Activated naive CD8-positive, alpha-beta T cell (primary cell): Measurements from ENCODE around the gene APOBEC3C.

Experiments
- H3K27ac Mint-ChIP-seq: one replicate; pipeline ENCODE4 v1.8.0; 2021; ENCODE audit warnings: mixed read lengths
- H3K27me3 Mint-ChIP-seq: one replicate; pipeline ENCODE4 v1.8.0; 2021; ENCODE audit warnings: mixed read lengths
- H3K36me3 Mint-ChIP-seq: one replicate; pipeline ENCODE4 v1.8.0; 2021; ENCODE audit warnings: mixed read lengths
- H3K4me1 Mint-ChIP-seq: one replicate; pipeline ENCODE4 v1.8.0; 2021; ENCODE audit warnings: low read depth, mixed read lengths
- H3K4me3 Mint-ChIP-seq: one replicate; pipeline ENCODE4 v1.8.0; 2021; ENCODE audit warnings: mild to moderate bottlenecking, mixed read lengths
- H3K9me3 Mint-ChIP-seq: one replicate; pipeline ENCODE4 v1.8.0; 2021; ENCODE audit warnings: low read depth, mixed read lengths

Gene APOBEC3C

GRCh38 chr22:39013942-39014722 is at the start of gene APOBEC3C:
APOBEC3C (plus strand) TSS chr22:39014257; CDS start chr22:39014363, 106 bp downstream.
- H3K27ac Mint-ChIP-seq: peak within 1 kb of the TSS; percentile 98
- H3K36me3 Mint-ChIP-seq: no peaks in the 10 kb centered on the region
- H3K4me3 Mint-ChIP-seq: peak within 1 kb of the TSS; percentile 95
- H3K9me3 Mint-ChIP-seq: no peaks in the 10 kb centered on the region
- H3K27me3 Mint-ChIP-seq: no peaks in the 10 kb centered on the region
- H3K4me1 Mint-ChIP-seq: peaks cover 31% of the 10 kb centered on the region

GRCh38 chr22:38964306-38964705 is 49.8 kb upstream of the APOBEC3C start:
- Mint-ChIP-seq H3K27ac (no peak overlapping the region), H3K4me1 (peaks cover 2% of the 10 kb centered on the region), H3K4me3 (no peak overlapping the region), H3K9me3 (no peaks in the 10 kb centered on the region), H3K36me3 (no peaks in the 10 kb centered on the region), H3K27me3 (no peaks in the 10 kb centered on the region)

GRCh38 chr22:38964989-38965388 is 49.1 kb upstream of the APOBEC3C start:
- Mint-ChIP-seq H3K4me1 (no peaks in the 10 kb centered on the region), H3K27ac (peak overlapping the region; percentile 10), H3K36me3 (no peaks in the 10 kb centered on the region), H3K9me3 (no peaks in the 10 kb centered on the region), H3K27me3 (no peaks in the 10 kb centered on the region), H3K4me3 (no peak overlapping the region)

DNA sequence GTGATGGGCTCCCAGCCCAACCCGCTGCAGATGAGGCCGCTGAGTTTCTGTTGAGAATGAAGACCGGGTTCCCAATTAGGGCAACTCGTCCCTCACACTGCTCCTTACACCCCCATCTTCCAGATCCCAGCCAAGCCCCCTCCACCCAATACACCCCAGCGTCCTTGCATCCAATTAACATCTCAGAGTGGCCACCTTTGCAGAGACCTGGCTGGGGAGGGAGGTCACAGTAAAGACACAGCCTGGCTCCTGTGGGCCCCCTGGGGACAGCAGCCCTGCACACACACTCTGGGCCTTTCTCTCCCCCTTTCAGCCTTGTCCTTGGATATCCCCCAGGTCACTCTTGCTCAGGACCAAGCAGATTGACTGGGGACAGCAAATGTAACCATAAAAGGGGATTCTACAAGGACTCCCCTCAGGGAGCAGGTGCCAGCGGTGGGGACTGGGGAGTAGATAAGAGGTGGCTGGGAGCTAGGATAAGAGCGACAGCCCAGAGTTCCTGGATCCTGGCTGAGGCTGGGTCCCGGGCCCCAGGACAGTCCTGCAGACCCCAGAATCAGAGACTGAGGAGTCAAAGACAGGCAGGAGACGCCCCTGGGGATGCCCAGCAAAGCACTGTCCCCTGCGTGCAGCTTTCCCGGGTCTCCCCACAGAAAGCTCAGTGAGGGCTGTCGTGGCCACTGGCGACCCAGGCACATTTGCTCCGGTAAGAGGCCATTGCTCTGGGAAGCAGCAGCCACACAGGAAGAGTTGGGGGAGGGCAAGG is 48.3 kb upstream of the APOBEC3C start:
- Mint-ChIP-seq H3K4me1 (no peaks in the 10 kb centered on the region), H3K27me3 (peaks cover 4% of the 10 kb centered on the region), H3K27ac (no peak overlapping the region), H3K36me3 (no peaks in the 10 kb centered on the region), H3K4me3 (no peak overlapping the region), H3K9me3 (no peaks in the 10 kb centered on the region)

GRCh38 chr22:38966380-38966702 is 47.7 kb upstream of the APOBEC3C start:
- no peaks in the 10 kb centered on the region for H3K4me1 Mint-ChIP-seq
- peaks cover 4% of the 10 kb centered on the region for H3K27me3 Mint-ChIP-seq

GRCh38 chr22:38966942-38967341 is 47.1 kb upstream of the APOBEC3C start:
- H3K4me3 Mint-ChIP-seq: no peak overlapping the region
- H3K36me3 Mint-ChIP-seq: no peaks in the 10 kb centered on the region
- H3K27me3 Mint-ChIP-seq: peaks cover 8% of the 10 kb centered on the region
- H3K9me3 Mint-ChIP-seq: no peaks in the 10 kb centered on the region
- H3K27ac Mint-ChIP-seq: no peak overlapping the region
- no peaks in the 10 kb centered on the region for H3K4me1 Mint-ChIP-seq

More at GRCh38 chr22:38966380-38966702, 47.7 kb upstream of the APOBEC3C start:
- Mint-ChIP-seq H3K36me3 (no peaks in the 10 kb centered on the region), H3K9me3 (no peaks in the 10 kb centered on the region), H3K27ac (no peak overlapping the region), H3K4me3 (no peak overlapping the region)

DNA sequence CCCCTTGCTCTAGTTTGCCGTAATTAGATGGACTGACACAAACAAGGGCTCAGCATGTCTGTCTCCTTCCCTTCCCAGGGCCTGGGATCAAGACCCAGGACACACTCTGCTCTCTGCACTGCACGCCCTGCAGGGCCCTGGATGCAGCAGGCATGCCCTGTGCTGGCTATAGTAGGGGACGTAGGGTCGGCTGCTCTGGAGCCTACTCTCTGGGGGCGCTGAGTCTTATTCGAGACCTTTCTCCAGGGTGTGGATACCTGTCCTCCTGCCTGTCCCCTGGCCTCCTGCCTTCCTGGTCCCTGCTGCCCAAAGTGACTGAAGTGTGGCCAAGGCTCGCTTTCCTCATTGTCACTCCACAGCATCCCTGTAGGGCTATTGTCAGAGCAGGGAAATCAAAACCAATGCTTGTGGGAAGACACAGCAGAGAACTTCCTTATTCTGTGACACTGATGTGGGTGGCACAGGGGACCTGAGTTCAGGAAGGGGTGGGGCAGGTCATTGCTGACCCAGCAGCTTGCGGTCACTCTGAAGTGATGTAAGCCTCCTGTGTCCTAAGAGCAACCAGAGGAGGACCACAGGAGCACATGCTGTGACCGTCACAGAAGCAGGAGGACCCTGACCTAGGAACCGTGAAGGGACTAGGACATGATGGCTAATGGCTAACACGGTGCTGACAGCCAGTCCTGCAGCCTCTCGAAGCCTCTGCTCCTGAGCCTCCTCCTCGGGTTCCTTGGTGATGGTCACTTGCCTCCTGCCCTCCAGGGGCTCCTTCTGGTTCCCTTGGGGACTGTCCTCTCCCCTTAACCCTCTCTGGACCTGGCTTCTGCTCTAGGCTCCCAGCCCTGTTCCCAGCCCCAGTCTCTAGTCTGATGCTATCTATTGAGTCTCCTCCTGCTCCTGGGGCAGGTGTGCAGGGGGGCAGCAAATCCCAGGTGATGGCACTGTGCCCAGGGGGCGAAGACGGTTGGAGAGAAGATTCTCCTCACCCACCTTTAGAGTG is 46.3 kb upstream of the APOBEC3C start:
- Mint-ChIP-seq H3K4me3 (no peak overlapping the region), H3K27ac (no peak overlapping the region), H3K4me1 (no peaks in the 10 kb centered on the region), H3K27me3 (peaks cover 9% of the 10 kb centered on the region), H3K36me3 (no peaks in the 10 kb centered on the region), H3K9me3 (no peaks in the 10 kb centered on the region)

- no peaks in the 10 kb centered on the region for H3K4me1 Mint-ChIP-seq
- no peak overlapping the region for H3K4me3 Mint-ChIP-seq
- peaks cover 9% of the 10 kb centered on the region for H3K27me3 Mint-ChIP-seq
- no peaks in the 10 kb centered on the region for H3K36me3 Mint-ChIP-seq
- H3K9me3 Mint-ChIP-seq: no peaks in the 10 kb centered on the region
- H3K27ac Mint-ChIP-seq: no peak overlapping the region
Observed at GRCh38 chr22:38968801-38969200, 45.3 kb upstream of the APOBEC3C start.

DNA sequence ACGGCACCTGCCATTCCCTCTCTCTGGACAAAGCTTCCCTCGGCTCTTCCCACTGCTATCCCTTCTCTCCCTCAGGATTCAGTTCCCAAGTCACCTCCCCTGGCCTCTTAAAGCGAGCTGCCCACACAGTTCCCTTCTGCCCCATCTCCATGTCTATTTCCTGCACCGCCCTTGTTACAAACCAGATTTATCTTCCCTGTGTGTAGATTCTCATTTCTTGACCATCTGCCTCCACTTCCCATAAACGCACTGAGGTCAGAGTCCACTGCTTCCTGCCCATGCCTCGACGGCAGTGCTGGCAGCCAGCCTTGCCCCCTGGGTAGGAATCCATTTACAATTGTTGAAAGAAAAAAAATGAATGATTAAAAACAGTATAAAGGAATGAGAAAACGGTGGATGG is 43.5 kb upstream of the APOBEC3C start:
- Mint-ChIP-seq H3K4me3 (no peak overlapping the region), H3K36me3 (no peaks in the 10 kb centered on the region), H3K9me3 (no peaks in the 10 kb centered on the region), H3K27ac (peak overlapping the region; percentile 13), H3K27me3 (peaks cover 9% of the 10 kb centered on the region), H3K4me1 (no peaks in the 10 kb centered on the region)

DNA sequence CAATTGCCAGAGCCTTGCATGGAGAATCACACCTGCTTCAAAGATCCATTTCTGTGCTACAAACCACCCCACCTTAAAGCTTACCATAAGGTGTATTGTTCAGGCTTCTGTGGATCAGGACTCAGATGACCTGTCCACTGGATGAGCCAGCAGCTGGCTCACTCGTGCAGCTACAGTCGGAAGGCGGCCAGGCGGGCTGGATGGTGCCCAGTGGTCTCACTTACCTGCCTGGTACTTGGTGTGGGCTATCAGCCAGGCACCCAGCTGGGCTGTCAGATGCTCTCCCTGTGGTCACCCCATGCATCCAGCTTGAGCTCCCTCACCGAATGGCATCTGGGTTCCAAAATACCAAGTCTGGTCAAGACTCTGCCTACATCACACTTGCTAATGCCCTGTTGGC is 42.9 kb upstream of the APOBEC3C start:
- no peaks in the 10 kb centered on the region for H3K9me3 Mint-ChIP-seq
- H3K27me3 Mint-ChIP-seq: peaks cover 9% of the 10 kb centered on the region
- H3K4me1 Mint-ChIP-seq: no peaks in the 10 kb centered on the region
- no peak overlapping the region for H3K4me3 Mint-ChIP-seq
- no peak overlapping the region for H3K27ac Mint-ChIP-seq
- H3K36me3 Mint-ChIP-seq: no peaks in the 10 kb centered on the region

- Mint-ChIP-seq H3K27ac (no peak overlapping the region), H3K9me3 (no peaks in the 10 kb centered on the region), H3K27me3 (peaks cover 9% of the 10 kb centered on the region), H3K36me3 (no peaks in the 10 kb centered on the region), H3K4me3 (no peak overlapping the region), H3K4me1 (no peaks in the 10 kb centered on the region)
Observed at GRCh38 chr22:38971791-38972190, 42.3 kb upstream of the APOBEC3C start.

GRCh38 chr22:38972558-38972957 is 41.5 kb upstream of the APOBEC3C start:
- Mint-ChIP-seq H3K27ac (no peak overlapping the region), H3K4me1 (peaks cover 3% of the 10 kb centered on the region), H3K36me3 (no peaks in the 10 kb centered on the region), H3K4me3 (no peak overlapping the region), H3K27me3 (peaks cover 9% of the 10 kb centered on the region), H3K9me3 (no peaks in the 10 kb centered on the region)

DNA sequence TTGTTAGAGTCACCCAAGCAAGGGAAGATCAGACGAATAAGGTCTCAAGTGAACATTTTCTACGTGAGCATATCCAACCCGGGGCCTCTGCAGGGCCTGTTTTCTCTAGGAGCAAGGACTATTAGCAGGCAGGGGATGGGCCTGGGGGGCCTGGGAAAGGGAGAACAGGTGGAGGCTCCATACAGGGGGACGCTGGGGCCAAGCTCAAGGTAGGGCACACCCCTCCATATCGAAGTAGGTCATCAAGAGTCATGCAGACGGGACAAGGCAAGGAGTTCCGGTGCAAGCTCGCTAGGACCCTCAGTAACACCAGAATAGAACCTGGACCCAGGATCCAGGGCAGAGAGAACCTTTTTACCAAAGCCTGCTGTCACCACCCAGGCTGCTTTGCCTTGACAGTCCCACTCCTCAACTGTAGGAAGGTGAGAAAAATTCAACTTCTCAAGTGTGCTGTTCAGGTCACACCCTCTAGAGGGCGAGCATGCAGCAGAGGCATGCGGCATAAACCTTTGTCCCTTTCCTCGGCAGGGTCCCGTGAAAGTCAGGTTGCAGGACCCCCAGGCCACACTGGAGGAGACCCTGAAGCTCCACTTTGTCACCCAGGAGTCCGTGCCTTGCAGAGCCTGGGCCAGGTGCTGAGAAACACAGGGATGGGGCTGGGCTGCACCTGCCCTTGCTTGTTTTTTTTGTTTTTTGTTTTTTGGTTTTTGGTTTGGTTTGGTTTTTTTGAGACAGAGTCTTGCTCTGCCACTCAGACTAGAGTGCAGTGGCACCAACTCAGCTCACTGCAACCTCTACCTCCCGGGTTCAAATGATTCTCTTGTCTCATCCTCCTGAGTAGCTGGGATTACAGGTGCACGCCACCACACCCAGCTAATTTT is 40.5 kb upstream of the APOBEC3C start:
- Mint-ChIP-seq H3K27ac (no peak overlapping the region), H3K4me1 (peaks cover 3% of the 10 kb centered on the region), H3K27me3 (peaks cover 9% of the 10 kb centered on the region), H3K36me3 (no peaks in the 10 kb centered on the region), H3K9me3 (no peaks in the 10 kb centered on the region), H3K4me3 (no peak overlapping the region)
